ENCODE measurements around the gene SPOCK3. TPM values are rescaled to one million over a fixed set of nuclear protein-coding genes. Genes with fewer than 3 reads are reported as not detected.

Gene SPOCK3
- total RNA-seq, 2 experiments from 2014 or later, result not detected

DNA sequence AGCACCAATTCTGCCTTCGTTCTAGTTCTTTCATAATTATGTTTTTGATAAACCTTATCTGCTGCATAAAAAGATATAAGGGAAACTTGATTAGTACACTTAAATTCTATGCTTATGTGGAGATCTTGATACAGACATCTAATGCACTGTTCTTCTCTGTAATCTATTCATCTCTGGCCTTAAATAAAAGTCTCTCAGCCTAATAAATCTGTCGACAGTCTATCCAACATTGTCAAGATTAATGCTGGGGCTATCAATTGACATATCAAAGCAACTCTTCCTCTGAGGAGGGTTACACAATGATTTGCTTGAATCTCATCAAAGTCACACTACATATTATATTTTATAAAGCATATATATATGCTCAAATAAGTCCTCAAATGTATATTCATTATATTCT, 545.5 kb downstream of the SPOCK3 start:
- H3K9me3 Mint-ChIP-seq, result peaks cover 2% of the 10 kb centered on the region
- Histone ChIP-seq H3K4me3 (ENCODE audit: low read length) (no peak overlapping the region), H3K27ac (ENCODE audit: low read depth in 1 of 2, low read length in 2 of 2) (no peak overlapping the region), H3K27me3 (ENCODE audit: control insufficient read depth in 1 of 2, insufficient read depth in 2 of 2, low read length in 2 of 2) (no peaks in the 10 kb centered on the region), H3K36me3 (ENCODE audit: insufficient read depth, low read length) (no peaks in the 10 kb centered on the region), H3K9me3 (ENCODE audit: control insufficient read depth in 1 of 2, insufficient read depth in 1 of 2, low read length in 2 of 2) (no peaks in the 10 kb centered on the region), H3K4me1 (ENCODE audit: insufficient read depth, low read length) (no peaks in the 10 kb centered on the region)
- TF ChIP-seq, protein P1, sequence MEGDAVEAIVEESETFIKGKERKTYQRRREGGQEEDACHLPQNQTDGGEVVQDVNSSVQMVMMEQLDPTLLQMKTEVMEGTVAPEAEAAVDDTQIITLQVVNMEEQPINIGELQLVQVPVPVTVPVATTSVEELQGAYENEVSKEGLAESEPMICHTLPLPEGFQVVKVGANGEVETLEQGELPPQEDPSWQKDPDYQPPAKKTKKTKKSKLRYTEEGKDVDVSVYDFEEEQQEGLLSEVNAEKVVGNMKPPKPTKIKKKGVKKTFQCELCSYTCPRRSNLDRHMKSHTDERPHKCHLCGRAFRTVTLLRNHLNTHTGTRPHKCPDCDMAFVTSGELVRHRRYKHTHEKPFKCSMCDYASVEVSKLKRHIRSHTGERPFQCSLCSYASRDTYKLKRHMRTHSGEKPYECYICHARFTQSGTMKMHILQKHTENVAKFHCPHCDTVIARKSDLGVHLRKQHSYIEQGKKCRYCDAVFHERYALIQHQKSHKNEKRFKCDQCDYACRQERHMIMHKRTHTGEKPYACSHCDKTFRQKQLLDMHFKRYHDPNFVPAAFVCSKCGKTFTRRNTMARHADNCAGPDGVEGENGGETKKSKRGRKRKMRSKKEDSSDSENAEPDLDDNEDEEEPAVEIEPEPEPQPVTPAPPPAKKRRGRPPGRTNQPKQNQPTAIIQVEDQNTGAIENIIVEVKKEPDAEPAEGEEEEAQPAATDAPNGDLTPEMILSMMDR (IDR thresholded peaks at IDR 0.05), result no peak
- ChIA-PET POLR2A (no interaction called here), CTCF (no interaction called here)
- H3K27ac Mint-ChIP-seq, result no peak overlapping the region
- H3K4me3 Mint-ChIP-seq, result no peak overlapping the region
- no peaks in the 10 kb centered on the region for H3K27me3 Mint-ChIP-seq
- DNase-seq, result no peak
- intact Hi-C loops (cut with DNase I, micrococcal nuclease), result no loop called here
- H3K36me3 Mint-ChIP-seq (ENCODE audit: low read depth), result no peaks in the 10 kb centered on the region
- no peaks in the 10 kb centered on the region for H3K4me1 Mint-ChIP-seq (ENCODE audit: low read depth)
- ATAC-seq (ENCODE audit: poor library complexity), result no peak

DNA sequence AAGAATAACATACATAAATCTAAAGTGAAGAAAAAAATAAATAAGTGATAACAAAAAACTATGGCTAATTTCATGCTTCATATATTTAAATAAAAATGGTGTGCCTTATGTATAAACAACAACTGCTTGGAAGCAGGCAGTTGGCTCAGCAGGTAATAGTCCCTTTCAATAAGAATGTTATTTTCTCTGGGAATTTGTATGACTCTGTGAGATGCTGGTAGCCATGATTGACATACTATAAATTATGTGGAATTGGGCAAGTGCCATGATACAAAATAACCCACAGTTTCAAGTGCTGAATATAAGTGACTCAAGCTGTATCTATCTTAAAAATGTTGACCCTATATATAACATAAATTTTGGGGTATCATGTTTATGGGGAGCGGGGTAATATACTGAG, 546.5 kb downstream of the SPOCK3 start:
- H3K27ac Mint-ChIP-seq, result no peak overlapping the region
- no peaks in the 10 kb centered on the region for H3K4me1 Mint-ChIP-seq (ENCODE audit: low read depth)
- H3K4me3 ChIP-seq (ENCODE audit: low read length), result no peak overlapping the region
- no peaks in the 10 kb centered on the region for H3K4me1 ChIP-seq (ENCODE audit: insufficient read depth, low read length)
- no peak for ATAC-seq (ENCODE audit: poor library complexity)
- no peaks in the 10 kb centered on the region for H3K36me3 Mint-ChIP-seq (ENCODE audit: low read depth)
- peaks cover 2% of the 10 kb centered on the region for H3K9me3 Mint-ChIP-seq
- no peak overlapping the region for H3K4me3 Mint-ChIP-seq
- no peaks in the 10 kb centered on the region for H3K27me3 Mint-ChIP-seq
- POLR2A ChIA-PET, result no interaction called here
- no peaks in the 10 kb centered on the region for H3K9me3 ChIP-seq (ENCODE audit: control insufficient read depth in 1 of 2, insufficient read depth in 1 of 2, low read length in 2 of 2)
- CTCF ChIA-PET, result no interaction called here
- no peaks in the 10 kb centered on the region for H3K27me3 ChIP-seq (ENCODE audit: control insufficient read depth in 1 of 2, insufficient read depth in 2 of 2, low read length in 2 of 2)
- no peak overlapping the region for H3K27ac ChIP-seq (ENCODE audit: low read depth in 1 of 2, low read length in 2 of 2)
- DNase-seq, result no peak
- TF ChIP-seq, protein P1 (IDR thresholded peaks at IDR 0.05), result no peak
- H3K36me3 ChIP-seq (ENCODE audit: insufficient read depth, low read length), result no peaks in the 10 kb centered on the region
- intact Hi-C loops (cut with DNase I, micrococcal nuclease), result no loop called here

Measured in CD4-positive, alpha-beta T cell (primary cell).